Measurements from ENCODE around the gene ASAH2. TPM values are rescaled to one million over a fixed set of nuclear protein-coding genes. Genes with fewer than 3 reads are reported as not detected.

Gene ASAH2
- total RNA-seq, 1 donor from 2014 or later: 2.9 TPM

- ATAC-seq (ENCODE audit: poor library complexity): no peak
- intact Hi-C loops (cut with DNase I): loop anchor here (5.0 kb wide), 1 partner anchor 627 kb away; no protein-coding TSS in a partner anchor
- no peak for DNase-seq
Measured at GRCh38 chr10:50219646-50220045, 31.7 kb downstream of the ASAH2 start.

GRCh38 chr10:50219200-50219599 is 32.1 kb downstream of the ASAH2 start:
- ATAC-seq (ENCODE audit: poor library complexity): no peak
- intact Hi-C loops (cut with DNase I): no loop called here
- no peak for DNase-seq

GRCh38 chr10:50216894-50217293 is 34.4 kb downstream of the ASAH2 start:
- DNase-seq: no peak
- intact Hi-C loops (cut with DNase I): no loop called here
- ATAC-seq (ENCODE audit: poor library complexity): no peak

GRCh38 chr10:50216418-50216817 is 34.9 kb downstream of the ASAH2 start:
- DNase-seq (no peak), ATAC-seq (ENCODE audit: poor library complexity) (no peak)
- intact Hi-C loops (cut with DNase I): no loop called here

GRCh38 chr10:50211670-50212069 is 39.6 kb downstream of the ASAH2 start:
- DNase-seq: no peak
- intact Hi-C loops (cut with DNase I): no loop called here
- ATAC-seq (ENCODE audit: poor library complexity): no peak

- ATAC-seq (ENCODE audit: poor library complexity): no peak
Measured at GRCh38 chr10:50210876-50211275, 40.4 kb downstream of the ASAH2 start.

More at GRCh38 chr10:50210876-50211275, 40.4 kb downstream of the ASAH2 start:
- intact Hi-C loops (cut with DNase I): no loop called here
- DNase-seq: no peak

Other genes with a start within 250 kb of the ASAH2 start
- 65.4 TPM for gene WASHC2A, start 183.6 kb downstream of the ASAH2 start, total RNA-seq